ENCODE results near the gene DST.

DST gene

DNA sequence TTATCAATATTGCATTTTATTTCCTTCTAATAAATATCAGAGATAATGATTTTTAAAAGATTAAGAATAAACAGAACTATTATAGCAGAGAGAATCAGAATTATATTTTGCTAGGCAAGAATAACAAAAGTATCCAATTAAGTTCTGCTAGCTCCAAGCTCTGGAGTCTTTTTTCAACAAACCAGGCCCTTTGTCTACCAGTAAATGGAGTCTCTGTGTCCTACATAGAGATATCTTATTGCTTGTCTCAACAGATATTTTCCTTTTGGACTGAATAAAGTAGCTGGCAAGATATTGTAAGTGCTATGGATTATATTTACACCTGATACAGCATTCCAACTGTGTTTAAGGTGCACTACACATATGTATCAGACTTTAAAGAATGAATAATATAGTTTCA lies 107.1 kb downstream of the DST start:
- no peak for DNase-seq

DNA sequence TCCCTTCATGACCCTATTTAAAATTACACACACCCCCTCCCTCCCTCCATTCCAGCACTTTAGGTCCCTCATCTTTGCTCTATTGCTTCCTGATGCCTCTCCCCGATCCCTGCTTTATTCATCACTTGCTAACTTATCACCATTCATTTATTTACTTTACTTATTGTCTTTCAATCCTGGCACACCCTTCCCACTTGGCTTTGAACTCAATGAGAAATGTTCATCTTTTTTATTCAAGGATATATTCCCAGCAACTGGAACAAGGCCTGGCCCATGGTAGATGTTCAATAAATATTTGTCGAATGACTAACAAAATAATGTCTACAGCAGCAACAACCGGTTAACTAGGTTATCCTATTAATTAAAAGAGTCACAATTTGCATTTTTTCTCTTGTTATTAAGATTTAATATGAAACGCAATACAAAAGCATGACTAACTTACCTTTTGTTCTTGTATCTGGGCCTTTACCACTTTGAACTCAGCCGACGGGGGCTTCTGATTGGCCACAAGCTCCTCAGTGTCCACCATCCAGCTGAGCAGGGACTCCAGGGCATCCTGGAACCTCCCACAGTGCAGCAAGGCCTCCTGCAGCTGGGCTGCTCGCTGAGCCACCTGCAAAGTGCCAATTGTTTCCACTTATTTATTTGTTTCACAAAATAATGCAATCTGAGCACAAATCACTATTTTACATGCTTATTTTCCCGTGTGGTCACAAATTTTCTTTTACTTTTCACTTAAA lies 107.8 kb downstream of the DST start:
- DNase-seq: no peak

DNA sequence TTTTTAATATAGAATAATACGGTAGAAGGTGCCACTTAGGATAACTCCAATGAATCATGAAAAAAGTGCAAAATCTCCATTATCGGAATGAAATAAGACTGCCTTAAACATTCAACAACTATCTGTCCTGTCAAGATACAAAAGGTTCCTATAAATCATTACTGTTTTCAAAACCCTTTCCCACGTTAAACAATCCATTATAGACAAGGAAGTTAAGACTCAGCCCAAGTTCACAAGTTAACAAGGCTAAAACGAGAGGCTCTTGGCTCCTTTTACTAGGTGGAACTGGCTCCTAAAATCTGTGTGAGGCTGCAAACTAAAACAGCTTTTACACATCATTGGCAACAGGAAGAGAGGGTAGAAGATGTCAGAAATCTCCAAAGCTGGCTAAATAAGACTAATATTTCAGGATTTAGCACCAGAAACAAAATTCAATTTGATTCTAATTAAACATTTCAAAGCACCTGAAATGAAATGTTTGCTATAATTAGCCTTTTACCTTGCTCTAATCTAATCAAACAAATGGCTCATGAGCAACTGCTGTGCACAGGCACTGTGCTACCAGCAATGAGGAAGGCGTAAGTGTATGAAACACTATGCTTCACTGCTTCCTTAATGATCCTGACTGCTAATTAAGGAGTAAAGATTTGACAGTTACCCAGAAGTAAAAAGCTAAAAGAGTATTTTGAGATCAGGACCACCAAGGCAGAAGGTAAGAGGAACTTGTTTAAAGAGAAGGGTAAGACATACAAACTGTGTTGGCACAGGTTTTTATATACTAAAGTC lies 109.7 kb downstream of the DST start:
- no peak for DNase-seq

DNA sequence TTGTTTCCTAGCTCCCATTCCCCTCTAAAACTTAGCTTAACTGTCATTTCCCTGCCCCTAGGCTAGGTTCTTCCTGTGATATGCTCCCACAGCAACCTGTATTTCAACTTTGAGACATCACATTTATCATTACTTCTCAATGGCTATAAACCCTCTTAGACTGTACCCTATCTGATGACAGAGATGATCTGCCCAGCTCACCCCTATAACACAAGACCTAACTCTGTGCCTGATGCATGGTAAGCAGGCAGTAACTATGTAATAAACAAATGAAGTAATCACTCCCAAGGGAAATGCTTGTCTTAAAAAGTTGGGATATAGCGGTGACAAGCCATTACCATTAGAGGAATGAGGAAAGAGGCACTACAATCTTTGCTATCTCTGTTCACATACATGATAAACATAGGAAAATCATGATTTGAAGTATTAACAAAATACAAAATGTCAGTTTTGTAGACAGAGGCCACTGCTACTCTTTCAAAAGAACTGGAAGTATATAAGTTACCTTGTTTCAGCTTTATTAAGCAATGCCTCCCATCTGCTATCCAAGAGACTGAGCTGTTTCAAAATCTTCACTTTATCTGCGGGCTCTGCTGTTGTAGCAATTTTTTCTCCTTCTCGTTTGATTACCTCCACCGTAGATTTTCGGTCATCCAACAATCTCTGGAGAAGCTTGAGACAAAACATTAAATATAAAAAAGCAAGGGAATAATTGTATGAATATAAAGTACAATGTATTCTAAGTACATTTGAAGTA lies 110.7 kb downstream of the DST start:
- DNase-seq: no peak

DNA sequence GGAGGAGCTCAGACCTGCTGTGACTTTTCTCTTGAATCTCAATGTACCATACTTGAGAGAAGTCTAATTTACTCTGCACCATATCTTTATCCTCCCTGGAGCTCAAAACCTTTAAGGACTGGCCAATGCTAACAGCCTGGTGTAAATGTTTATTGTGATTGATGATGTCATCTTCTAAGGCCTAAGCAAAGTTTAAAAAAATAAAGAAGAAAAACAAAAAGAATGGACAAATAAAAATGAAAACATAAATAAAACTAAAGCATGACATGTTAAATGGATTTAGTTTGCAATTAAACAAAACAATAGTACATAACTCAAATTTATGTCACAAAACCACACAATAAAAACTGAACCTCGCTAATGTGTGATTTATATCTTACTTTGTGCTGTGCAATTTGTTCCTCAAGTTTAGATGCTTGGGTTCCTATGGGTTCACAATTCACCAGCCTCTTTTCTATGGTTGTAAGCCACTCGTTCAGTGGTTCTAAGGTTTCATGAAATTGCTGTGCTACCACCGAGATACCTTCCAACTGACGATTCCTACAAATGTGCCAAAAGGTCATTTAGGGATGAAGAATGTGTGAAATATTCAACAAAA lies 113.0 kb downstream of the DST start:
- DNase-seq: no peak

DNA sequence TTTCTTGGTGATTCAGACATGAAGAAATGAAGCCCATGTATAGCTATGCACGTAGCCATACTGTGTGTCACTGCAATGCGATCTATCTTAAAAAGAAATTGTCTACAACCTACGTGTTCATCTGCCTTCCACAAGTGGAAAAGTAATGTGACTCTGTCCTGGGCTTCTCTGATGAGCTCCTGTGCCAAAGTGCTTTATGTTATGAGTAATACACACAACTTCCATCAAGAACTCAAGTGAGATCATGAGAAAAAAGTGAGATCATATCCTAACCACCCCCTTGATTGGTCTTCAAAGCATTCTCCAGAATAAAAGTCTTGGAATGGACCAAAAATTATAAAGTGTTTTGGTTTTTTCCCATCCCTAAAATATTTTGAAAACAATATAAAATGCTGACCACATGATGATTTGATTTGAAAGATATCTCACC lies 114.3 kb downstream of the DST start:
- DNase-seq: no peak

DNA sequence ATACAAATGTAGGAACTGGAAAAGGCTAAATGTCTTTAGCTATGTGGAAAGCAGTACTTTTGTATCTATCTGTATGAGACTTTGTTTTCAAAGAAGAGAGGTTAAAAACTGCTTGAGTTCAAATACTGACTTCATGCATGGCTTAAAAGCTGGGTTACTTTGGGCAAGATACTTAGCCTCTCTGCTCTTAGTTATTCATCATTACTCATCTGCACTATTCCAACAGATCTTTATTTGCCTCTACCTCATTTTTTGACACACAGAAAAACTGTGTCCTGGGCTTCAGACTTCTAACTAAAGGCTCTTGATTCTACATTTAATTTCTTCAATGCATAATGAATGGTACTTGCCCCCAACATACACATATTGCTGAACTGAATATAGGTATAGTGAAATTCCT lies 114.8 kb downstream of the DST start:
- DNase-seq: no peak

DNA sequence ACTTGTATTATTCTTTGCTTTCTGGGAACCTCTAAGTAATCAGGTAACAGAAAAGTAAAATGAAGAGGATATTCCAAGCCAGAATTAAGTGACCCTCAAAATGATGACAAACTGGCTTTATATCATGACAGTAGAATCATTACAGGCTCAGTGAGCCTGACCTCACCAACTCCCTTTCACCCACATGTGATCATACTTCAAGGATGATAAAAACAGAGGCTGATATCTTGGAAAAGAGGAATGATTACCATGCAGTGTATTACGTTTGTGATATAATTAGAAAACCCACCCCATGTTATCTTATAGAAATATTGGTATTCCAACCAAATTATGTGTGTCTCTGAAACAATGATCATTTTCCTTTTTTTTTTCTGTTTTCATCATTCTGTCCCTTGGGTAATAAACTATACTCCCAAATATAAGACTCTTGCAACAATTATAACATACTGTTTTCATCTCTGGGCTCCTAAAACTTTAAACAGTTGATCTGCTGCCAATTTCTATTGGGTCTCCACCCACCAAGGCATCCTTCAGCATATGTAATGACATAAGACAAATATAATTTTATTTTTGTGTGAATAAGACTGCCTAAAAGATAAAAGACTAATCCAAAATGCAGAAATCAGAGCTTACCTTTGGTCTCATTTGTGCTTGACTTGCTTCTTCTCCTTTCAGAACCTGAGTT lies 115.7 kb downstream of the DST start:
- no peak for DNase-seq

DNA sequence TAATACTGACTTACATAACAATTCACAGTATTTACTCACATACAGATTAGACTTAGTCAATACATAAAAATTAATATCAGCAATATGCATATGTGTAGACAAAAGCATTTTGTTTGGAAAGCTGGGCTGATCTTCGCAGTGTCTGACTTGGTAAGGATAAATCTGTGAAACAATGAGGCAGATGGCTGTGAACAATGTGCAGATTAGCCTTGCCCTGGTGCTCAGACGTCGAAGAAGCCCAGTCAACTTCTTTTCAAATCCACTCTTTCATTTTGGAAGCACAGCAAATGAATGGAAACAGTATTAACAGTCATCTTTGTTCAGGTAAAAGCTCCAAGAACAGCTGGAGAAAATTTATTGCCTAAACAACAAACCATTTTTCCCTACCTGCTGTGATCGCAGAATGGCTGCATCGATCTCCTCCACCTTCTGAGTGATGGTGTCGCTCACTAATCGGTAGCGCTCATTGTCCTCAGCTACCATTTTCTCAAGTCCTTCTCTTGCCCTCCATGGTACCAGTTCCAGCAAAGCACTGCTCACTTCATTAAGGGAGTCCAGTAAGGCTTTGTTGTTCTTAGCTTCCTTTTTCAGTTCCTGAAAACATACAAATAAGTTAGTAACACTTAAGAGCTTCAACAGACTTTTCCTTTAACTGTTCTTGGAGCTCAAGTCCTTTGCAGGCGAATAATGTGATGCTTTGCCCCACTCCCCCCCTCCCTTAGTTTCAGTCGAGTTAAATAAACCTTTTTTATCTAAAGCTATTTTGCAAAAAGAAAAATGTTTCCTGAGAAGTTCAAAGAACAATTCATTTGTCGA lies 116.5 kb downstream of the DST start:
- DNase-seq: no peak

DNA sequence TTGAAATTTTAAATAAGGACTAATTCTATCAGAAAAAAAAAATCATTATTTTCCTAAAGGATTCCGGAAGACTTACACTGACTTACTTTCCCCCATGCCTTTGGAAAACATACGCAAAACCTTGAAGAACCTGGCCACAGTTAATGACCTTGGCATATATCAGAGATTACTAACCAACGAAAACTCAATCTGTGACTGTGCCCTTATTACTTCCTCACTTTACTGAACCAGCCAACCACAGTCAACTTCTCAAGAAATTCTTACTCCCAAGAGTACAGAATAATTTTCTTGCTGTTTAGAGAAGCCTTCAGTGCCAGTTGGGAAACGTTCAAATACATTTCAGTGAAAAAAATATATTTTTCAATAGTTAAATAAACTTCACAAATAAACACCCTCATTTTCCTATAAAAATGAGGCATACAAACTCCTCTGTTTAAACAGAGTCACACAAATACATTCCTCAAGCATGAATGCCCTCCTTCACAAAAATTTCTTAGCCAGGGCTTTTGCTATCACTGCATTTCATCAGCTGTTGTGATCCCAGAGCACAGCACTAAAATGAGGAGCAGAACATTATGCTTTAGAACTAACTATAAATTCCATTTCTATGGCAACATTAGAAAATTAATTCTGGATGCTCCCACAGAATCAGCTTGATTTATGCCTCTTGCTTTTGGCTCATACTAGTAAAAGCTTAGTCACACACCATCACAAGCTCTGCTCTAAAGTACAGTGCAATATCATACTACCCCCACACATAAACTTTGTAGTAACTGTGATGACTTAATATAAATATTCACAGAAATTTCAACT lies 117.6 kb downstream of the DST start:
- no peak for DNase-seq

DNA sequence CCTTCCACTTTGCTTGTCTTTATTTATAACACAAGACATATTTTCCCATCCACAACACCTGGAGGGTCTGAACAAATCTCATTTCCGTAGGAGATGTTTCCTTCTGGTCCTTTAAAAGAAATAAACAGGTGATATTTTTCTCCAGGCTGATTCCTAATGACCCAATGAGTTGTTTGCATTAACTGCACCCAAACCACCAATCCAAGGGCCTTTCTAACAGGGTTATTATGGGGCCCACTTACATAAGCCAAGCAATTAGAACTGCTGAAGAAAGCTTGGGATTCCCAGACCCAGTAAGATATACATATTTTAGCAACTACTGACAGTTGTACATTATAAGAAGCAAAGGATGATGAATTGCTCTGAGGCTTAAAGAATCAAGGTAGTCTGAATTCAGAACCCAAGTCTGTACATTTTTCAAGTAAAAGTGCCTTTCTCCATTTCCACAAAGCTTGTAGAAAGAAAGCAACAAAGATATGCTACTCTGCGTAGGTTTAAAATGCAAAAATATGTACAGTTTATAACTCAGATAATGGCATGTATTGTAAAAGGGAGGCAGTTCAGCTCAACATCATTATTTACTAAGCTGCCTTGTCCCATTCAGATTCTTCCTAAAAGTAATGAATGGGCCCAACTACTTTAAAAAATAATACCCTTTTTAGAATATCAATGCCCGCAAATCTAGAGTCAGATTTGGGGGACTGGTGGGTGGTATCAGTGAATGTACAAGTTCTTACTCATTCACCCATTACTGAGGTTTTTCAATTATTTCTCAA lies 120.0 kb downstream of the DST start:
- no peak for DNase-seq

DNA sequence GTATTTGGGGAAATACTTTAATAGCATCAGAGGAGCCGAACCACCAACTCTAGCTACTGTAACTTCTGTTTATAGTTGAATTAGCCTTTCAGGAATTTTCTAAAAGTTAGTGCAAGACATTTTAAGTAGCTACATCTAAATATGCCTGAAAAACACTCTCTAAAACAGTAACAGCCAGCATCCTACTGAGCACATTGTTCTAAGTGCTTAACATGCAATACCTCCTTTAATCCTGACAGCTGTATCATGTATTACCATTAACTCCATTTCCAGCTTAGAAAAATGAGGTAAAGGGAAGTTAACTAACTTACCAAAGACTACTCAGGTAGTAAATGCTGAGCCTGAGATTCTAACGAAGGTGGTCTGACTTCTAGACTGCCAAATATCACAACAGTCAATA lies 120.7 kb downstream of the DST start:
- no peak for DNase-seq

DNA sequence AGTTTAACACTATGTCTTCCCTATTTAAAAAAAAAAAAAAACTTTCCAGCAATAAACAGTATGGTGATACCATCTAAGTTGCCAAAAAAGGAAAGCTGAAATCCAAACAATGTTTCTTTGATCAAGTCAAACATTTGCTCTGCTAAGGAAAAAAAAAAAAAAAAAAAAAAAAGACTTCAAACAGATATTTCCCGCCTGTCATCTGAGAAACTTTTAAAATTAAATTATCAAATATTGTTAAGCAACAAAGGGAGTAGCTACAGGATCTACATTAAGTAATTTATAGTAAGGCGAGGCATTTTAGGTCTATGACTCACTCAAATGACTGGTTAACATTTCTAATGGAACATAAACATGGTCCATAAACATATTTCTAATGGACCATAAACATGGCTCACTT lies 121.2 kb downstream of the DST start:
- no peak for DNase-seq

DNA sequence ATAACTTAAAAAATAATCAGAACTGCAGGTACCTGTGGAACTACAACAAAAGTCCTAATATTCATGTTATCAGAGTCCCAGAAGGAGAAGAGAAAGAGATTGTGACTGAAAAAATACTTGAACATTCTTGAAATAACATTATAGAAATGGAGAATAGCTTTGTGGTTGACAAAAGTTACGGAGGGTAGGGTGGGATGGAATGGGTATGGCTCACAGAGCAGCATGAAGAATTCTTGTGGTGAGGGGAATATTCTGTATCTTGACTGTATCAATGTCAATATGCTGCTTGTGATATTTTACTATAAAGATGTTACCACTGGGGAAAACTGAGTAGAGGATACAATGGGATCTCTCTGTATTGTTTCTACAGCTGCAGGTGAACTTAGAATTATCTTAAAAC lies 122.5 kb downstream of the DST start:
- no peak for DNase-seq

DNA sequence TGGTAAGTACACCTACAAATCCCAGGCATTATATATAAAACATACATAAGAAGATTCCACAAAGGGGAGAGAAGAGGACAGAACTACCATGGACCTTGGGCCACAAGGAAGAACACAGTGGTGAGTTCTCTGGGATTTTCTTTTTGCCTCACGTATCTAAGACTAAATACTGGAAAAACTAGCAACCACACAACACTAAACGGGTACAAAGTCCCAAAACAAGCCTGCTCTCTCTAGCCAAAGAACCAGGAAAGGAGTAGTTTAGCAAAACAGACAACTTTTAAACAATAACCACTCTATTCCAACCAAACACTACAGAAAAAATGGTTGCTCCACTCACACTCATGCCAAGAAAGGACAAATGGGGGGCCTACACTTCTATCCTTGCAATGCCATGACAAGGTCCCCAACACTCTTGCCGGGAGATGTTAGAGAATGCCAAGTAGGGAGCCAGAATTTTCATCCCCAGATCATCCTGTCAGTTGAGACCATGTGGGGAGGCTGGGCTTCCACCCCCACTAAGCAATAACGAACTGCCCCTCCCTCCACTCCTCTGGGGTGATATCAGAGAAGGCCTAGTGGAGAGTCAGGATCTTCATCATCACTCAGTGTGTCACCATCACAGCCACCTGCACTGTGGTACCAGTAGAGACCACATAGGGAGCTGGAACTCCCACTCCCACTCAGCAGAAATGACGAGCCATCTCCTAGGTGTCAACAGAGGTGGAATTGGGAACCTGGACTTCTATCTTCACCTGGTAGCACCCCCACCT lies 123.5 kb downstream of the DST start:
- DNase-seq: no peak

DNA sequence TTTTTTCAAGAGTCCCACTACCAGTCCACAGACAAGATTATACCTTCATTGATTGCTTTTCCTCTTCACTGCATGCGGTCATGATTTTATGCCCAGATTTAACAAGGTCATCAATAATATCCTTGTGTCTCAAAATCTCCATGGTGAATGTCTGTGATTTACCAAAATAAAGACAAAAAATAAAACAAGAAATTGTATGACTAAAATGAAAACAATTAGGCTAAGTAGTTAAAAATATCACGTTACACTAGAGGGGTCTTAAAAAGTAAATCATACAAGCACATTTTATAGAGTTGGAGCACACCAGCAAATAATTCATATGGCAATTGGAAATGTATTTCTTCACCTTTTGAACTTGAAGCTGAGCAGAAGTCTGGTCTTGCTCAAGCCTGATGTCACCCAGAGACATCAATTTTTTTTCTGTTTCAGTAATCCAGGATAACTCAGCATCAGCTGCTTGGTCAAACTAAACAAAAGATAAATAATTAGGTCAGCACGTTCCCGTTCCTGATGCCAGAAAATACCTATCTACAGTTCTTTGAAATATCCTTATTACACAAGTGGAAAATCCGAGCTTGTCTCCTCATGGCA lies 125.4 kb downstream of the DST start:
- no peak for DNase-seq

DNA sequence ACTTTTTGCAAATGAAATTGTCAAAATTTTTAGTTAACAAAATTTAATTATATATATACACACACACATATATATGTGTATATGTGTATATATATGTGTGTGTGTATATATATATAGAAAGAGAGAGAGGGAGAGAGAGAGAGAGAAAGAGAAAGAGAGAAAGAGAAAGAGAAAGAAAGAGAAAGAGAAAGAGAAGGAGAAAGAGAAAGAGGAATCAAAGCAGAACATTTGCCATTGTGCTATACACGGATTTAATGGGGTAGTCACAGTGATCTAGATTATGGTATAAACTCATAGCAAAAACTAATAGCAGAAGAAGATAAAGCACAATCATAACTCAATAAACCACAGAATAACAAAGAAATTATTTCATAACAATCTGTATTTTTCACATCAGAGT lies 126.7 kb downstream of the DST start:
- DNase-seq: no peak

DNA sequence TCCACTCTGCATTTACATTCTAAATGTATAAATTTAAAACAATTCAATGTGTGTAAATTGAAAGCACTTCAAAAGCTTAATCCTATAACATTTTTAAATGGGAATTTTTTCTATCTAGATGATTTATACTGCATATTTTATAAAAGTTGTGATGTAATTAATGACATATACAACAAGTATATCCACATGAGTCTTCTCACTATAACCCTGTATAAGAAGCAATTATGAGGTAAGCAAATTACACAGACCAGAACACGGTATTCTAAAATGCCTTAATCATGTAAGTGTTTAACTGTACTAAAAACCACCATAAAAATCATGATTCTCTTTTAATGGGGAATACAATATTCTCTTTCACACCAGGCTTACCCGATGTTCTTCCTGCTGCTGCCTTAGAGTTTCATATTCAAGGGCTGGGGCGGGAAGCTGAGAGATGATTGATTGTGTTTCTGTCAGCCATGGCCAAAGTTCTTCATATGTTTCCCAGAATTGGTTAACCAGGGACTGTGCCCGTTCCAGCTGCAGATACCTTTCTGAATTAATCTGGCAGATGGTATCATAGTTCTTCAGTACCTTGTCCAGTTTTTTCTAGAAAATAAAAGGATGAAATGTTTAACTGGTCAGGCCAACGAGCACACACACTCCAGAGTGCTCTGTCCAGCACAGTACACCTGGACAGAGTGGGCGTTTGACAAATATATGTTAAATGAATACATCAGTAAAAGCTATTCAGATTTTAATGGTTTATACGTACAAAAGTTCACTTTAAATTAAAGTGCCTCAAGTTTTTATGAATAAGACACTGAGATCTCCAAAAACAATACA lies 127.4 kb downstream of the DST start:
- no peak for DNase-seq
